ENCODE results near the gene TMEM80. TPM values are rescaled to one million over a fixed set of nuclear protein-coding genes. Genes with fewer than 3 reads are reported as not detected.

The TMEM80 gene
- total RNA-seq, 1 donor = 9.4 TPM

DNA sequence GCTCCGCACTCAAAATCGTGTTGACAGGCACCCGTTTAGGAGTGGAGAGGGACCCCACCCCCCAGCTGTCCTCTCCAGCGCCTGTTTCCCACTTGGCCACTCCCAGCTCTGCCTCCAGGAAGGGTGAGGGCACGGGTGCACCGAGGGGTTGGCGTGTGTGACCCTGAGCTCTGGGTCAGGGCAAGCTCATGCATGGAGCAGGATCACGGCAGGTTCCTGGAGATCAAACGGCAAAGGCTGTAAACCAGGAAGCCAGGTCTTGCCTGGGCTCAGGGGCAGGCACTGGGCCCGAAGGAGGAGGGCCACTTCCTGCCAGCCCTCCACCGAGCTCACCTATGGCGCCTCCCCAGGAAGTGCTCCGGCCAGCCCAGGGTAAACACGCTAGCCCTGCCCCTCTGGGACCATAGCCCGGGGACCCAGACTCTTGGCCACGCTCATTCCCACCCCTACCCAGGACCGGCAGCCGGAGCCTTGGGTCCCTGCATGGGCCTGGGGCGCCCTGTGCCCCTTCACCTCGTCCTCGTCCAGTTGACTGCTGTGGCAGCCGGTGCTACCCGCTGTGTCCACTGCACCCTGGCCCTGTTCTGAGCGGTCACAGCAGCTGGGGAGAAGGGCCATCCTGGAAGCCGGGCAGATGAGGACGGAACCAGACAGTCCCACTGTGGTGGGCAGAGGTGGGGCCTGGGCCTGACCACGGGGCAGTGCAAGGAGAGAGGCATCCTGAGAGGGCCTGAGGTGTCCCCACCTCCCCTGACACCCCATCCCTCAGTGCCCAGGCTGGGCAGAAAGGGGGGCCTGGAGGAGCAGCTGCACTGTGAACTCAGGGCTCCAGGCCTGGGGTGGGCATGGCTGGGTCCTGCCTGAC, 9.4 kb downstream of the TMEM80 start:
- TF ChIP-seq, protein P1, sequence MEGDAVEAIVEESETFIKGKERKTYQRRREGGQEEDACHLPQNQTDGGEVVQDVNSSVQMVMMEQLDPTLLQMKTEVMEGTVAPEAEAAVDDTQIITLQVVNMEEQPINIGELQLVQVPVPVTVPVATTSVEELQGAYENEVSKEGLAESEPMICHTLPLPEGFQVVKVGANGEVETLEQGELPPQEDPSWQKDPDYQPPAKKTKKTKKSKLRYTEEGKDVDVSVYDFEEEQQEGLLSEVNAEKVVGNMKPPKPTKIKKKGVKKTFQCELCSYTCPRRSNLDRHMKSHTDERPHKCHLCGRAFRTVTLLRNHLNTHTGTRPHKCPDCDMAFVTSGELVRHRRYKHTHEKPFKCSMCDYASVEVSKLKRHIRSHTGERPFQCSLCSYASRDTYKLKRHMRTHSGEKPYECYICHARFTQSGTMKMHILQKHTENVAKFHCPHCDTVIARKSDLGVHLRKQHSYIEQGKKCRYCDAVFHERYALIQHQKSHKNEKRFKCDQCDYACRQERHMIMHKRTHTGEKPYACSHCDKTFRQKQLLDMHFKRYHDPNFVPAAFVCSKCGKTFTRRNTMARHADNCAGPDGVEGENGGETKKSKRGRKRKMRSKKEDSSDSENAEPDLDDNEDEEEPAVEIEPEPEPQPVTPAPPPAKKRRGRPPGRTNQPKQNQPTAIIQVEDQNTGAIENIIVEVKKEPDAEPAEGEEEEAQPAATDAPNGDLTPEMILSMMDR (IDR thresholded peaks at IDR 0.05; ENCODE audit: insufficient read depth, low read length) = no peak
- DNase-seq (ENCODE audit: low read depth) = no peak
- H3K4me3 ChIP-seq (ENCODE audit: low read depth, low read length) = peak overlapping the region; percentile 87

DNA sequence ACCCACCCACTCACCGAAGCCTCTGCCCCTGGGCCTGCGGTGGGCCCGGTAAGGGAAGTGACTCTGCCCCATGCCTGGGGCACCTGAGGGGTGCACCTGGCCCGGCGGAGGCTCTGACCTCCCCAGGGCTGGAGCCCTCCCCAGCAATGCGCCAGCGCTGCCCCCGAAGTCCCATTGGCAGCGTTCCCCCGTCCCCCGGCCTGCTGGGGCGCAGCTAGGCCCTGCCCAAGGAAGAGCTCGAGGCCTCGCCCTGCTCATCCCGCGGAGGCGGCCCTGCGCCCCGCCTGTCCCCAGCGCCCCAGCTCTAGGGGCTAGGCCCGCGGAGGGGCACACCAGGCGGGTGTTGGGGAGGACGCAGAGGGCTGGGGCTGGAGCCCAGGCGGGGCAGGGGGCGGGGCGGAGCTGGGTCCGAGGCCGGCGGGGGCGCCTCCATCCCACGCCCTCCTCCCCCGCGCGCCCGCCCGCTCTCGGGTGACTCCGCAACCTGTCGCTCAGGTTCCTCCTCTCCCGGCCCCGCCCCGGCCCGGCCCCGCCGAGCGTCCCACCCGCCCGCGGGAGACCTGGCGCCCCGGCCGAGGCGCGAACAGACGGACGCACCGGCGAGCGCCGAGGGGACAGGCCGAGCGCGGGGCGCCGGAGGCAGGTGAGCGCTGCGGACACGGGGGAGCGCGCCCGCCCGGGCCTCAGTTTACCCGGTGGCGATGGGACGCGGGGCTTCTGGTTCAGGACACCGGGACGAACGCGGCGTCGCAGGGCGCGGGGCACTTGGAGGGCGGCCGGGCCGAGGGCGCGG, 10.2 kb downstream of the TMEM80 start, which contains the start of gene EPS8L2:
Gene EPS8L2 (plus strand): TSS at position 586 of the 793 bp plus-strand sequence. CDS start 3,177 bp downstream, outside the sequence.
- DNase-seq (ENCODE audit: low read depth) = no peak
- peak within 1 kb of the TSS; percentile 87 for H3K4me3 ChIP-seq (ENCODE audit: low read depth, low read length)
- TF ChIP-seq, protein P1 (IDR thresholded peaks at IDR 0.05; ENCODE audit: insufficient read depth, low read length) = no peak

DNA sequence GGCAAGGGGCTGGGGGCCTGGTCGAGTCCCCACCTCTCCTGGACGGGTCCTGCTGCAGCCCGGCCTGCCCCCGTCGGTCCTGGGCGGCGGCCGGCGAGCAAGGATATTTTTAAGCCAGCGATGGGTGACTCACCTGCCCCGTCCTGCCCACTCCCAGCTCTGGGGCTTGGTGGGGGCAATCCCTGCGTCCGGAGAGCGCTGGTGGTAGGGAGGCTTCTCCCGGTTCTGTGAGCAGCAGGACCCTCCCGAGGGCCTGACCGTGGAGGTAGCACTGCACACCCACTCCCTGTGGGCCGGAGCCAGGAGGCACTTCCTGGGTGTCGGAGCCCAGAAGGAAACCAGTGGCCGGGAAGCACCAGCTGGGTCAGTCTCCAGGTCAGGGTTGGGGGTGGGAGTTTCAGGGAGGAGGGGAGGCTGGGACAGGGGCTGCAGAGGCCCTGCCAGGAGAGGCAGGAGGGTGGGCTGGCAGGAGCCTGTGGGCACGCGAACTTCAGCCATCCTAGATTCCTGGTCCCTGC, 10.9 kb downstream of the TMEM80 start:
- TF ChIP-seq, protein P1 (IDR thresholded peaks at IDR 0.05; ENCODE audit: insufficient read depth, low read length) = no peak
- peak; percentile 47 for DNase-seq (ENCODE audit: low read depth)
- peak overlapping the region; percentile 87 for H3K4me3 ChIP-seq (ENCODE audit: low read depth, low read length)

DNA sequence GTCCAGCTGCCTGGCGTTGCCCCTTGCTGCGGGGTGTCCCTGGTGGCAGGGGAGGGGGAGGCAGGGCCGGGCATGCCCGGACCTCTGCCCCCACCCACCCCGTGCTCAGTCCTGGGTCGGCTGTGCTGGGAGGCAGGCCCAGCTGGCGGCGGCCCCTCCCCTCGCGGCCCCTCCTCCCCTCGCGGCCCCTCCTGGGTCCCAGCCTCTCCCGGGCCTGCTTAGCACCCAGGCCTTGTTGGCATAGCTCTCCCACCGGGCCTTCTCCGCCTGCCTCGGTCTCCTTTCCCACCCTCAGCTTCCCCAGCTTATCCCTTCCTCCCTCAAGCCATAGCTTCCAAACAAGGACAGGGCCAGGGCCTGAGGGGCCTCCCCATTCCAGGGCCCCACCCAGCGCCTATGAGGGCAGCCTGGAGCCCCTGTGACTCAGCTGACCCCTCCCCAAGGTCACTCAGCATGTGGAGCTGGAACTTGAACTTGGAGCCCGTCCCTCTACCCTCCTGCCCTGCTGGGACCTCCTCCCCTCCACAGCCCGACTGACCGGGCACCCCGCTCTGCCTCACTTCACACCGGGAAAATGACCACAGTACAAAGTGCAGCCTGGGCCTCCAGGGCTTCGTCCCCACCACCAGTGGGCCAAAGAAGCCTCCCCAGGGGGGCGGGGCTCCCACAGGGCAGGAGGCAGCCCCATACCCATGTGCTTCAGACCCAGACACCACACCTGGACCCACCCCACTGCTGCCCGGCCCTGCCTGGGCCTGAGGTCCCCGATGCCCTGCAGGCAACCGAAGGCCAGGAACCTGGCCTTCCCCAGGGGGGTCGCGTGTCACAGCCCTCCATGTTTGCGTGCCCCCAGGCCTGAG, 11.6 kb downstream of the TMEM80 start:
- peak; percentile 43 for DNase-seq (ENCODE audit: low read depth)
- TF ChIP-seq, protein P1 (IDR thresholded peaks at IDR 0.05; ENCODE audit: insufficient read depth, low read length) = peak; percentile 27
- H3K4me3 ChIP-seq (ENCODE audit: low read depth, low read length) = peak overlapping the region; percentile 87

DNA sequence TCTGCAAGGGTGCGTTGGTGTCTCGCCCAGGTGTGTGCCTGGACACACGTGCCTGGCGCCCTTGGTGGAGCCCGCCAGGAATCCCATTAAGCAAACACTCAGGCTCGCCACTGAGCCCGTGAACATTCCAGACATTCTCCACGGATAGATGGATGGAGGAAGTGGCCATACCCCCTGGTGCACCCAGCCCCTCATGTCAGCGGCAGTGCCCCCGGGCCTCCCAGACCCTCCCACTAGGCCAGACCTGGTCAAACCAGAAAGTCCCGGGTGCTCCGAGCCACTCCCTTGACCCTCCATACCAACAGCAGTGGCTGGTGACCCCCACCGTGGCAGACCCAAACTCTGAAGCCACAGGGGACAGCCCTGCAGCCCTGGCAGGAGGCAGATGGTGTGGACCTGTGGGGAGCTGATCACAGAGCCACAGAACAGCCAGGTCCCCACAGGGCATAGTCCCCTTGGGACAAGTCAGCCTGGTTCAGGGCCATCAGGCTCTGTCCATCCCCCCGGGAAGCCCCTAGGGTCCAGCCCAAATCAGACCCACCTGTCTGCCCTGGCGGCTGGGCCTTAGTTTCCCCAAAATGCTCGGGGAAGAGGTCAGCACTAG, 12.3 kb downstream of the TMEM80 start:
- H3K4me3 ChIP-seq (ENCODE audit: low read depth, low read length) = no peak overlapping the region
- TF ChIP-seq, protein P1 (IDR thresholded peaks at IDR 0.05; ENCODE audit: insufficient read depth, low read length) = no peak

More for the DNA sequence above, 12.3 kb downstream of the TMEM80 start:
- DNase-seq (ENCODE audit: low read depth) = no peak
